Lower leg skin (tissue), 3 donors: Measurements from ENCODE around the gene TEC.

Source experiments
- POLR2A ChIP-seq, 2 donors: fragments of 450-650 bp; IDR thresholded peaks; one replicate each; pipeline ENCODE4 v1.6.1; 2016 to 2017; ENCODE audit warnings: antibody characterized with exemption in 2 of 2, mild to moderate bottlenecking in 1 of 2, moderate library complexity in 1 of 2
- TF ChIP-seq, protein P1 (sequence below), 3 donors: fragments of 450-650 bp; IDR thresholded peaks; one replicate each; pipeline ENCODE4 v1.5.1; 2016; ENCODE audit warnings: antibody characterized with exemption in 3 of 3, mild to moderate bottlenecking in 3 of 3, moderate library complexity in 2 of 3

DNA sequence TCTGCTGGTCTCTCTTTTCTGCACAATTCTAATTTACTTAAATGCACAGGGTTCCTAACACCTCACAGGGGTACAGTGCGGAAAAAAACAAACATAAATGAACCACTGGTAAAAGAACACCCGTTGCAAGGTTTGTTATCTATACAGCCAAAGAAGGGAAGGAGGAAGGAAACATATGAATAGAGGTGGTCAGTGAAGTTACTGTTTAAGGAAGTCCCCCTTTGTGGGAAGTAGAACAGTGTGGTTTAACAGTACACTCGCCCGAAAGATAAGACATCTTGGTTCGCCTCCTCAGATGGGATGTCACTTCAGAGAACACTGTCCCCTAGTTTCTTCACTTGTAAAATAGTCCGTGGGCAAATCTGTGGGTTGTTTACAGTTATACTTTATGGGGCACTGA lies 57.5 kb downstream of the TEC start:
- TF ChIP-seq, protein P1, sequence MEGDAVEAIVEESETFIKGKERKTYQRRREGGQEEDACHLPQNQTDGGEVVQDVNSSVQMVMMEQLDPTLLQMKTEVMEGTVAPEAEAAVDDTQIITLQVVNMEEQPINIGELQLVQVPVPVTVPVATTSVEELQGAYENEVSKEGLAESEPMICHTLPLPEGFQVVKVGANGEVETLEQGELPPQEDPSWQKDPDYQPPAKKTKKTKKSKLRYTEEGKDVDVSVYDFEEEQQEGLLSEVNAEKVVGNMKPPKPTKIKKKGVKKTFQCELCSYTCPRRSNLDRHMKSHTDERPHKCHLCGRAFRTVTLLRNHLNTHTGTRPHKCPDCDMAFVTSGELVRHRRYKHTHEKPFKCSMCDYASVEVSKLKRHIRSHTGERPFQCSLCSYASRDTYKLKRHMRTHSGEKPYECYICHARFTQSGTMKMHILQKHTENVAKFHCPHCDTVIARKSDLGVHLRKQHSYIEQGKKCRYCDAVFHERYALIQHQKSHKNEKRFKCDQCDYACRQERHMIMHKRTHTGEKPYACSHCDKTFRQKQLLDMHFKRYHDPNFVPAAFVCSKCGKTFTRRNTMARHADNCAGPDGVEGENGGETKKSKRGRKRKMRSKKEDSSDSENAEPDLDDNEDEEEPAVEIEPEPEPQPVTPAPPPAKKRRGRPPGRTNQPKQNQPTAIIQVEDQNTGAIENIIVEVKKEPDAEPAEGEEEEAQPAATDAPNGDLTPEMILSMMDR (IDR thresholded peaks at IDR 0.05), result no peak
- no peak for TF ChIP-seq POLR2A (IDR thresholded peaks at IDR 0.05)
